AG04450 (cell line): ENCODE measurements around the gene MET. TPM values are rescaled to one million over a fixed set of nuclear protein-coding genes. Genes with fewer than 3 reads are reported as not detected.
A peak's percentile ranks its signal among the peaks of the same experiment; 100 is the strongest.

ENCODE experiments used
- CTCF ChIA-PET: fragments of 300-600, 350-600 bp; formaldehyde crosslinking; extraction: SDS; loops from one replicate; lab custom pipeline; 2022; ENCODE audit warnings: antibody characterized with exemption, inconsistent platforms; lab: Charles Lee
- POLR2A ChIA-PET: fragments of 350-600 bp; formaldehyde crosslinking; extraction: SDS; loops from one replicate; lab custom pipeline; 2021; ENCODE audit warnings: antibody characterized with exemption, inconsistent platforms; lab: Yijun Ruan, JAX
- DNase-seq: peaks from one replicate; pipeline ENCODE4 v3.0.0-alpha.2; 2011; ENCODE audit warnings: low read depth, low spot score
- H3K27ac ChIP-seq: one replicate; pipeline ENCODE4 v1.5.1; 2012; ENCODE audit warnings: low read depth, low read length, control low read depth
- H3K27me3 ChIP-seq: one replicate; pipeline ENCODE4 v1.6.0; 2012; ENCODE audit warnings: low read length; ENCODE audit not compliant: control insufficient read depth, insufficient read depth
- H3K4me3 ChIP-seq: 2 replicates; pipeline ENCODE4 v1.5.1; 2011; ENCODE audit warnings: mild to moderate bottlenecking, low read depth, low read length, control low read depth
- H3K9me3 ChIP-seq: 2 replicates; pipeline ENCODE4 v1.5.1; 2012; ENCODE audit warnings: low read length; ENCODE audit not compliant: control insufficient read depth, insufficient read depth
- polyA plus RNA-seq: library from polyadenylated mRNA; depleted of rRNA; stranded (reverse); fragments of >200 nt; gene quantifications from 2 replicates; pipeline ENCODE4 v1.2.3, GENCODE V29; 2011
- TF ChIP-seq, protein P1 (sequence below): IDR thresholded peaks from 2 replicates; pipeline ENCODE4 v1.5.1; 2011; ENCODE audit warnings: low read depth, low read length, control low read depth, inconsistent platforms

MET gene
- polyA plus RNA-seq, 1 experiment = 20.8 TPM

DNA sequence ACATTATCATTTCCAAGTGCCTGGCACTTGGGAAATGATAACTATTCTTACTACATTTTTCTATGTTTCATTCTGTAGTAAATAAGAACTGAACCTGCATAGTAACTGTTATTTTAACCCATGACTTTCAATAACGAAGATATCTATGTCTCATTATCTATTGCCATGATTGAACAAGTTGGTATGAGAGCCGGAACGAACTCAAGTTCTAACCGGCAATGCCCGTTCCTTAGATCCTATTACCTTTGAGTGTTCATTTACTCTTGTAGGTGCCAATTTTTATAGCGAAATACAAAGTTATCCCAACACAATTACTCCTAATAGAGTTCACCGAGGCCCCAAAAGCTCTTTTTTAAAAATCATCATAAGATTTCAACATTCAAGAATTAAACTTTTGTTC is 885 bp upstream of the MET start:
- H3K27ac ChIP-seq = no peak overlapping the region
- CTCF ChIA-PET = interaction anchor here (0.6 to 2.1 kb wide), 17 partner anchors 10 to 367 kb away, joined by 3 to 14 read pairs (median 5); no protein-coding TSS in a partner anchor
- no peaks in the 10 kb centered on the region for H3K9me3 ChIP-seq
- TF ChIP-seq, protein P1, sequence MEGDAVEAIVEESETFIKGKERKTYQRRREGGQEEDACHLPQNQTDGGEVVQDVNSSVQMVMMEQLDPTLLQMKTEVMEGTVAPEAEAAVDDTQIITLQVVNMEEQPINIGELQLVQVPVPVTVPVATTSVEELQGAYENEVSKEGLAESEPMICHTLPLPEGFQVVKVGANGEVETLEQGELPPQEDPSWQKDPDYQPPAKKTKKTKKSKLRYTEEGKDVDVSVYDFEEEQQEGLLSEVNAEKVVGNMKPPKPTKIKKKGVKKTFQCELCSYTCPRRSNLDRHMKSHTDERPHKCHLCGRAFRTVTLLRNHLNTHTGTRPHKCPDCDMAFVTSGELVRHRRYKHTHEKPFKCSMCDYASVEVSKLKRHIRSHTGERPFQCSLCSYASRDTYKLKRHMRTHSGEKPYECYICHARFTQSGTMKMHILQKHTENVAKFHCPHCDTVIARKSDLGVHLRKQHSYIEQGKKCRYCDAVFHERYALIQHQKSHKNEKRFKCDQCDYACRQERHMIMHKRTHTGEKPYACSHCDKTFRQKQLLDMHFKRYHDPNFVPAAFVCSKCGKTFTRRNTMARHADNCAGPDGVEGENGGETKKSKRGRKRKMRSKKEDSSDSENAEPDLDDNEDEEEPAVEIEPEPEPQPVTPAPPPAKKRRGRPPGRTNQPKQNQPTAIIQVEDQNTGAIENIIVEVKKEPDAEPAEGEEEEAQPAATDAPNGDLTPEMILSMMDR = no peak
- POLR2A ChIA-PET = no interaction called here
- H3K27me3 ChIP-seq = peaks cover 2% of the 10 kb centered on the region
- no peak for DNase-seq
- no peak overlapping the region; the same call in 1 of the 2 replicates for H3K4me3 ChIP-seq

DNA sequence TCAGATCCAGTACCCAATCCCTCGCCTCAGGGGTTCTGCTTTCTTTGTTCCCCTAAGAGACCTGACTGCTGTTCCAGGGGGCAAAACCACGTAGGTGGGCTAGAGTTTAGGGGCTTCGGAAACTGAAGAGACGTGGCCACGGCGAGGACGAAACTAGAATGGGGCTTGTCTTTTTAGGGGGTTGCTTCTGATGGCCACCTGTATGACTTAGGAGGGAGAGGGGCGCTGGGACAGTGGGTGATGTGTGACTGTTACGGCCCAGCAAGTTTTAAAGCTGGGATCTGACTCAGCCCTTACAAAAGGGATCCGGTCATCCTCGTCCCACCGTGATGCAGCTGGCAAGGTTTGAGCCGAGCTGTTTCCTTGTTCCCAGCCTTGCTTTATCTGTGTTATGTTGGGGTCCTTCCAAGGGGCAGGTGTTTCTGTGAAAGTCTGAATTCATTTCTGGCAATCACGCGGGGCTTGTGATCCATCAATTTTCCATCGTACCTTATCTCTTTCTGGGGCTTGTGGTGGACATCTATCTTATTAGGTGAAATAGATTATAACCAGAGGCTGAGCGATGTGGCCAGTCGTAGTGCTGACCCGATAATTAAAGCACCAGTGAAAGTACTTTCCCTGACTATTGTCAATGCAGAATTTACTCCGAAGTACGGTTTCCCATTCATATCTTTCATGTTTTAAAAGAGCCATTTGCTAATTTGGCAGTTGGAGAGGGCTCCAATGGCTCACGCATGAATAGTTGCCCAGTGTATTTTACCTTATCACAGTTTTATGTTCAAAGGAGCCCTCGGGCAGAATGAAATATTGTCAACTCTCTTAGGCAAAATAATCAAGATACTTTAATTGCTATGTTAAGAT is 830 bp downstream of the MET start:
- H3K9me3 ChIP-seq = no peaks in the 10 kb centered on the region
- peak overlapping the region; percentile 83 for H3K4me3 ChIP-seq
- H3K27ac ChIP-seq = peak overlapping the region; percentile 25
- no peak for DNase-seq
- CTCF ChIA-PET = interaction anchor here (0.5 to 2.1 kb wide), 7 partner anchors 8 to 437 kb away, joined by 3 to 6 read pairs (median 5); no protein-coding TSS in a partner anchor
- H3K27me3 ChIP-seq = no peaks in the 10 kb centered on the region
- TF ChIP-seq, protein P1 = no peak
- POLR2A ChIA-PET = no interaction called here

DNA sequence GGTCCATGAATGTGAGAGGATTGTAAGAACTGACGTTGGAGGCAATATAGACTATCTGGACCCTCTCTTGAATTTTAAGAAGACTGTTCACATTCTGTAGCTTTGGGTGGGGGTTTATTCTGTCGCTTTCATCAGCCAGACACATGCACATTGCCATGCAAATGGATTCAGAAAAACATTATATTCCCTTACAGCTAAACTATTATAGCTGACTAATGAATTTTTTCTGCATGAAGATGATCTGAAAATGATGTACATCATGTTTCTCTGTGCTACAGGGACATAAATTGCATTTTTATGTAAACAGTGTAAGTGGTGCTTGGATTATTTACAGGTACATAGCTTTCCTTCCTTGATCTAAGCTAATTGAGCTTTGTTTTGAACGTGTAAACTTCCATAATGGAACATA is 1.5 kb downstream of the MET start:
- TF ChIP-seq, protein P1 = no peak
- Histone ChIP-seq H3K9me3 (no peaks in the 10 kb centered on the region), H3K27me3 (no peaks in the 10 kb centered on the region), H3K4me3 (peak overlapping the region; percentile 83), H3K27ac (no peak overlapping the region)
- ChIA-PET POLR2A (no interaction called here), CTCF (interaction anchor here (1.0 to 2.1 kb wide), 7 partner anchors 21 to 438 kb away, joined by 3 to 6 read pairs (median 5); no protein-coding TSS in a partner anchor)
- DNase-seq = no peak

DNA sequence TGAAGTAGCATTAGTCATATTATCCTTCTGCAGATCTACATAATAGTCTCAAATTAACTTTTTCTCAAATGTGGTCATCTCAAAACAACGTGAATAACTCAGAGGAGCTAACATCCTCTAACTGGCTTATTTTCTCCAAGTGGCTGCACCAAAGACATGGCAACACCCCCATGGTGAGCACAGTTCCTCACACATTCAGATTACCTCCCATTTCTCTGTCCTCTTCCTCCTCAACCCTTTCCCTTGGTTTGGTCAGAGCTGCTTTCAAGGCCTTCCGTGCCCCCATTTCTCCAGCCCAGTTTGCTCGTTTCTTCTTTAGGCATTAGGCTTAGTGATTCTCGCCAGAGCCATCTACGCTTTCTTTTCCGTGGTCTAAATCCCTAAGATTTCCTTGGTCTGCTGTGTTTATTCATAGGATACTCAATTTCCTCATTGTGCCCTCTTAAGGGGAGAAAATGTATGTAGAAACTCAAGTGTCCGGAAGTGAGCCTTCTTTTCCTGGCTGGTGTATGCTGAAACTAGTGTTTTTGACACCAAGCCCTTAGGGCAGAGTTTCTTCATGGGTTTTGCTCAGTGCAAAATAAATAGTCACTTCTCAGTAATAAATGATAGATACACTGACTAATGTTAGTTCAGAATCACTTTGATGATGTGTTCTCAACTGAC is 2.6 kb downstream of the MET start:
- Histone ChIP-seq H3K27me3 (no peaks in the 10 kb centered on the region), H3K4me3 (no peak overlapping the region), H3K9me3 (no peaks in the 10 kb centered on the region), H3K27ac (no peak overlapping the region)
- TF ChIP-seq, protein P1 = no peak
- POLR2A ChIA-PET = no interaction called here
- no peak for DNase-seq
- CTCF ChIA-PET = interaction anchor here (0.7 to 2.1 kb wide), 8 partner anchors 14 to 439 kb away, joined by 3 to 6 read pairs (median 5); no protein-coding TSS in a partner anchor
